Panc1 (cell line): ENCODE measurements around the gene OR4Q2. TPM values are rescaled to one million over a fixed set of nuclear protein-coding genes. Genes with fewer than 3 reads are reported as not detected.

ENCODE experiments used
- ATAC-seq: fragments of 200-7000 bp; cut with Tn5 transposase; 2 replicates; pipeline ENCODE4 v1.9.1; 2020; ENCODE audit warnings: mild to moderate bottlenecking, moderate library complexity
- BruUV-seq: library from RNA; stranded (reverse); fragments of 400-500 nt; replicated peaks from 2 replicates; lab custom pipeline; 2021; lab: Mats Ljungman, UMichigan
- CTCF ChIA-PET: fragments of 300-600 bp; sonication (Branson Sonifier 250); formaldehyde crosslinking; loops from one replicate; lab custom pipeline; 2022; ENCODE audit warnings: antibody characterized with exemption; lab: Charles Lee
- POLR2A ChIA-PET: fragments of 300-600 bp; sonication (Branson Sonifier 250); formaldehyde crosslinking; loops from one replicate; lab custom pipeline; 2022; ENCODE audit warnings: antibody characterized with exemption; lab: Charles Lee
- DNase-seq: peaks from one replicate; pipeline ENCODE4 v3.0.0-alpha.2; 2010; ENCODE audit warnings: low read depth, low spot score
- H3K27ac ChIP-seq: 2 replicates; pipeline ENCODE4 v1.5.1; 2011; ENCODE audit warnings: mild to moderate bottlenecking, low read length, inconsistent platforms
- H3K27me3 ChIP-seq: fragments of 200-500 bp; sonication (Bioruptor generic); 2 replicates; pipeline ENCODE4 v1.6.0; 2014; ENCODE audit warnings: low read length, inconsistent platforms; ENCODE audit not compliant: control insufficient read depth, insufficient read depth
- H3K36me3 ChIP-seq: fragments of 200-500 bp; sonication (Bioruptor generic); 2 replicates; pipeline ENCODE4 v1.5.1; 2014; ENCODE audit warnings: inconsistent platforms, mild to moderate bottlenecking, low read length, moderate library complexity; ENCODE audit not compliant: control insufficient read depth, insufficient read depth
- H3K4me1 ChIP-seq: 2 replicates; pipeline ENCODE4 v1.5.1; 2011; ENCODE audit warnings: inconsistent platforms, mild to moderate bottlenecking, low read length, moderate library complexity; ENCODE audit not compliant: control insufficient read depth, insufficient read depth
- H3K4me3 ChIP-seq, 2 experiments: 2 replicates each; pipeline ENCODE4 v1.5.1; 2011 to 2012; ENCODE audit warnings: low read depth in 2 of 2, low read length in 2 of 2, mild to moderate bottlenecking in 2 of 2, inconsistent platforms in 1 of 2, moderate library complexity in 1 of 2
- H3K9me3 ChIP-seq: fragments of 200-500 bp; sonication (Bioruptor generic); 2 replicates; pipeline ENCODE4 v1.5.1; 2014; ENCODE audit warnings: low read depth, mild to moderate bottlenecking, inconsistent platforms, low read length, moderate library complexity; ENCODE audit not compliant: control insufficient read depth, insufficient read depth
- CTCF ChIP-seq: fragments of 450-650 bp; IDR thresholded peaks from 2 replicates; pipeline ENCODE4 v1.5.1; 2017; ENCODE audit warnings: mild to moderate bottlenecking
- POLR2AphosphoS5 ChIP-seq: IDR thresholded peaks from 2 replicates; pipeline ENCODE4 v1.6.1; 2012; ENCODE audit warnings: mild to moderate bottlenecking, low read depth, low read length, moderate library complexity
- REST ChIP-seq, 2 experiments: IDR thresholded peaks; 2 replicates each; pipeline ENCODE4 v1.6.1; 2011 to 2012; ENCODE audit warnings: low read depth in 2 of 2, control low read depth in 1 of 2, low read length in 1 of 2, mild to moderate bottlenecking in 1 of 2, moderate library complexity in 1 of 2; ENCODE audit not compliant: insufficient read depth in 1 of 2
- SIN3A ChIP-seq: IDR thresholded peaks from 2 replicates; pipeline ENCODE4 v1.6.1; 2012; ENCODE audit warnings: low read depth, mild to moderate bottlenecking, low read length, moderate library complexity, borderline replicate concordance; ENCODE audit not compliant: insufficient read depth
- TCF7L2 ChIP-seq: IDR thresholded peaks from 2 replicates; pipeline ENCODE4 v1.6.1; 2011; ENCODE audit warnings: mild to moderate bottlenecking, low read depth, low read length, inconsistent platforms
- in situ Hi-C: cut with HindIII; loops from 2 replicates; pipeline ENCODE4 v1.10.0; 2016; ENCODE audit warnings: low sequenced_read_pairs, low pct_unique_long_range_greater_than_20kb
- intact Hi-C: fragments of 100-400 bp; cut with micrococcal nuclease; formaldehyde crosslinking; loops from one replicate; pipeline ENCODE4 v1.10.0; 2022; ENCODE audit not compliant: unreplicated experiment
- total RNA-seq: library from RNA; stranded (reverse); gene quantifications from one replicate; pipeline ENCODE4 v1.2.1, GENCODE V29; 2021; ENCODE audit not compliant: unreplicated experiment

The OR4Q2 gene
- total RNA-seq, 1 experiment from 2014 or later = not detected

- H3K36me3 ChIP-seq = no peaks in the 10 kb centered on the region
- no peaks in the 10 kb centered on the region for H3K27me3 ChIP-seq
- in situ Hi-C loops (no loop called here), intact Hi-C loops (no loop called here)
- POLR2A ChIA-PET = no interaction called here
- CTCF ChIA-PET = no interaction called here
- no TSS peak for BruUV-seq
- H3K27ac ChIP-seq = no peak overlapping the region
- H3K4me3 ChIP-seq = no peak overlapping the region
- TF ChIP-seq REST (IDR thresholded peaks at IDR 0.05; ENCODE audit: insufficient read depth in 1 of 2, low read depth in 2 of 2, low read length in 1 of 2) (no peak), TCF7L2 (no peak), POLR2AphosphoS5 (no peak), CTCF (no peak), SIN3A (no peak)
- ATAC-seq (no peak), DNase-seq (no peak)
- no peaks in the 10 kb centered on the region for H3K4me1 ChIP-seq
- no peaks in the 10 kb centered on the region for H3K9me3 ChIP-seq
These were observed 356 bp downstream of the OR4Q2 start for GRCh38 chr14:20002319-20002718.

GRCh38 chr14:20008156-20008555 is 6.2 kb downstream of the OR4Q2 start:
- Histone ChIP-seq H3K27ac (no peak overlapping the region), H3K4me1 (no peaks in the 10 kb centered on the region), H3K27me3 (no peaks in the 10 kb centered on the region), H3K36me3 (no peaks in the 10 kb centered on the region), H3K9me3 (no peaks in the 10 kb centered on the region), H3K4me3 (no peak overlapping the region)
- POLR2A ChIA-PET = no interaction called here
- CTCF ChIA-PET = no interaction called here
- no TSS peak for BruUV-seq
- intact Hi-C loops = no loop called here
- TF ChIP-seq CTCF = no peak
- no peak for TF ChIP-seq SIN3A
- TF ChIP-seq REST (IDR thresholded peaks at IDR 0.05; ENCODE audit: insufficient read depth in 1 of 2, low read depth in 2 of 2, low read length in 1 of 2) = no peak
- TF ChIP-seq TCF7L2 = no peak
- TF ChIP-seq POLR2AphosphoS5 = no peak
- no peak for DNase-seq
- ATAC-seq = no peak
- in situ Hi-C loops = no loop called here
